Fibroblast of mammary gland (primary cell): Measurements from ENCODE around the gene XKR7.

Experiments
- DNase-seq: peaks from one replicate; pipeline ENCODE4 v3.0.0-alpha.2; 2010; ENCODE audit warnings: low read depth
- H3K4me3 ChIP-seq: 2 replicates; pipeline ENCODE4 v1.5.1; 2011; ENCODE audit warnings: low read depth, mild to moderate bottlenecking, low read length, moderate library complexity; ENCODE audit not compliant: control insufficient read depth
- TF ChIP-seq, protein P1 (sequence below): conservative IDR thresholded peaks from 2 replicates; pipeline ENCODE4 v1.5.1; 2011; ENCODE audit warnings: low read depth, low read length, inconsistent platforms; ENCODE audit not compliant: control insufficient read depth, insufficient read depth

XKR7 gene

DNA sequence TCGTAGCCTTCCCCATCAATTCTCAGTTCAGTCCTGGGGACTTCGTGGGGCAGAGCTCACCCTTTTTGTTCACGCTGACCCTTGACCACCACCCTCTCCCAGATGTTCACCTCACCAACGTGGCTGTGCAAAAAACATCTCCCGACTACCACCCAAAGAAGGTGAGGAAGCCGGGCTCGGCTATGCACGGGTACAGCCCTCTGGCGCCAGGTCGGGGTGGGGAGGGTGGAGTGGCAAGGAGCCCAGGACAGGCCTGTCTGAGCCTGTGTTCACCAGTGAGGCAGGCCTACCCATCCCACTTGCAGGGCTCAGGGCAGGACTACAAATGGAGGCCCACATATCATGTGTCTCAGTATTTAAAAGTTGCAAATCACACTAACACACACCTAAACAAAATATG is 34.3 kb upstream of the XKR7 start:
- TF ChIP-seq, protein P1, sequence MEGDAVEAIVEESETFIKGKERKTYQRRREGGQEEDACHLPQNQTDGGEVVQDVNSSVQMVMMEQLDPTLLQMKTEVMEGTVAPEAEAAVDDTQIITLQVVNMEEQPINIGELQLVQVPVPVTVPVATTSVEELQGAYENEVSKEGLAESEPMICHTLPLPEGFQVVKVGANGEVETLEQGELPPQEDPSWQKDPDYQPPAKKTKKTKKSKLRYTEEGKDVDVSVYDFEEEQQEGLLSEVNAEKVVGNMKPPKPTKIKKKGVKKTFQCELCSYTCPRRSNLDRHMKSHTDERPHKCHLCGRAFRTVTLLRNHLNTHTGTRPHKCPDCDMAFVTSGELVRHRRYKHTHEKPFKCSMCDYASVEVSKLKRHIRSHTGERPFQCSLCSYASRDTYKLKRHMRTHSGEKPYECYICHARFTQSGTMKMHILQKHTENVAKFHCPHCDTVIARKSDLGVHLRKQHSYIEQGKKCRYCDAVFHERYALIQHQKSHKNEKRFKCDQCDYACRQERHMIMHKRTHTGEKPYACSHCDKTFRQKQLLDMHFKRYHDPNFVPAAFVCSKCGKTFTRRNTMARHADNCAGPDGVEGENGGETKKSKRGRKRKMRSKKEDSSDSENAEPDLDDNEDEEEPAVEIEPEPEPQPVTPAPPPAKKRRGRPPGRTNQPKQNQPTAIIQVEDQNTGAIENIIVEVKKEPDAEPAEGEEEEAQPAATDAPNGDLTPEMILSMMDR: no peak
- H3K4me3 ChIP-seq: no peak overlapping the region
- no peak for DNase-seq

DNA sequence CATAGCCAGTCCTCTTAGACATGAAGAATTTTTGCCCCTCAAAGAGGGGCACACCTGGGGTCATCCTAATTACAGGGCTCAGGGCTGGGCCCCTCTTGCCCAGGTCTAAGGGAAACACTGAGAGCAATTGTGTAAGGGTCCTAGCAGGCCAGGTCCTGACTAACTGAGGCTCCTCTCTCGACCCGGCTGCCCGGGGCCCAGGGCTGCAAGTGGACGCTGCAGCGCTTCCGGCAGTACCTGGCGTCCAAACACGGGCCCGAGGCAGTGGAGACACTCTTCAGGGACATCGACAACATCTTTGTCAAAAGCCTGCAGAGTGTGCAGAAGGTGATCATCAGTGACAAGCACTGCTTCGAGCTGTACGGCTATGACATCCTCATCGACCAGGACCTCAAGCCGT is 33.5 kb upstream of the XKR7 start:
- TF ChIP-seq, protein P1: no peak
- H3K4me3 ChIP-seq: no peak overlapping the region
- no peak for DNase-seq

DNA sequence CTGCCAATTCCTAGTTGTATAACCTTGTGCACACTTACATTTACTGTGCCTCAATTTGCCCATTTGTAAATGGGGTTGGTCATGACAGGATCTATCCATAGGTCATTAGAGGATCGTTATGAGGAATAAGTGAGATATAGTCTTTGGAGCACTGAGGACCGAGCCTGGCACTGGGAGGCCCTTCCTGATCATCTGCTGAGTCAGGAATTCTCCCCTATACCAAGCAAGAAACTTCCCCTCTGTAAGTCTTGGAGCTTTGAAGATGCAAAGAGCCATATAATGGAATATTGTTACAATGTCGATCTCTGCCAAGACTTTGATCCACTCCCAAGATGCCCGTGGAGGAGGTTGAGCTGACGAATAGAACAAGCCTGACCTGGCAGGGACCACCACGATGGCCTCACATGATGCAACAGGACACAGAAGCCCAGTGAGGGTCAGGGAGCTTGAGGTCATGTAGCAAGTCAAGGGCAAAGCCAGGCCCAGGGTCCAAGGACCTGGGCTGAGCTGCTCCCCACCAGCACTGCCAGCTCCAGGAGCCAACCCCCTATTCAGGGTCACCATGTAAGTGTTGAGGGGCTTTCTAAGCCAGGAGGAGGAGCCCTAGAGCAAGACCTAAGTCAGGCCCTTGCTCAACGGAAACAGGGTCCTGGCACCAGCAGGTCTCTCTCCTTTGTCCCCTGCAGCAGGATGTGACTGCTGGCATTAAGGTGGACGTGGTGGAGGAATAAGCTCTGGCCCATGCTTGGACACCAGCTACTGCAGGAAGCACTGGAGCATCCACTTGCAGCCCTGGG is 32.8 kb upstream of the XKR7 start:
- TF ChIP-seq, protein P1: no peak
- H3K4me3 ChIP-seq: no peak overlapping the region
- no peak for DNase-seq

DNA sequence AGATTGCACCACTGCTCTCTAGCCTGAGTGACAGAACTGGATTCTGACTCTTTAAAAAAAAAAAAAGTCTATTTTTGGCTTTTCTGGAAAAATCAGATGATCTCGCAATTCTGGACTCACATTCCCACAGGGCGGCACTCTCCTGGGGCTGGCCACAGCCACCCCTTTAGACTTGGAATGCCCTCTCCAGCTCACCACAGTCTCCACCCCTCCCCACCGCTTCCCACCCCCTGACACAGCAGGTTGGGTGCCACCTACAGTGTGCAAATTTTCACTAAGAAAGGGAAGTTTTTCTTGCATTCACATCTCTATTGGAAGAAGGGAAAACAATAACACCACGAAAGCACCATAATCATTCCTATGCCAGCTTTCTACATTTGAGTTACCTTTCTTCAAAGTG is 31.5 kb upstream of the XKR7 start:
- no peak for DNase-seq
- no peak overlapping the region for H3K4me3 ChIP-seq
- TF ChIP-seq, protein P1: no peak

DNA sequence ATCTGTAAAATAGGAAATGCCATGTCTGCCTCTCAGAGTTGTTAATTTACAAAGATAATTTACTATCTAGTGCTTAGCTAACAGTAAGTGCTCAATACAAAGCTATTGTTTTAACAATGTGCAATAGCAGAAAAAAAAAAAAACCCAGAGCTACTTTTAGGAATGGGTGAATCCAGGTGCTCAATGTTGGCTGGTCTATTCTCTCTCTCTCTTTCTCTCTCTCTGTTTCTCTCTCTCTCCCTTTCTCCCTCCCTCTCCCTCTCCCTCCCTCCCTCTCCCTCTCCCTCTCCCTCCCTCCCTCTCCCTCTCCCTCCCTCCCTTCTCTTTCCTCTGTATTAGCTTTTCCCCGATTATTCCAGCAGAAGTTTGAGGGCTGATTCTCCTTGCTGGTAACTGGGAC is 30.1 kb upstream of the XKR7 start:
- no peak overlapping the region for H3K4me3 ChIP-seq
- no peak for DNase-seq
- TF ChIP-seq, protein P1: no peak

DNA sequence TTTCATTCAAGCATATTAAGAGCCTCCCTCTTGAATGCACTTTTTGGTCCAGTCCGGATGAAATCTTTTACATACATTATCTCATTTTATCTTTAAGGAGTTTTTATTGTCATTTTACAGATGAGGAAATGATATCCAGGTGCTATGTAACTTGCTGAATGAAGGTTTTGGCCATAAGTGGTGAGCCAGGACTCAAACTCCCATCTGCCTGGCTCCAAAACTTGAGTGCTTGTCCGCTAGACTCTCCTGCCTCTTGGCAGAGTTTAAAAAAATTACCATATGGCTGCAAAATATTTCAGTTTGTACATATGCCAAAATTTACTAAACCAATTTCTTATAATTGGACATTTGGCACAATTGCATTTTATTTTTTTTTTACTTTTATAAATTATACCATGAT is 28.3 kb upstream of the XKR7 start:
- H3K4me3 ChIP-seq: no peak overlapping the region
- no peak for DNase-seq
- TF ChIP-seq, protein P1: no peak
